WTC11 (cell line): ENCODE results near the gene NCF4. TPM values are rescaled to one million over a fixed set of nuclear protein-coding genes. Genes with fewer than 3 reads are reported as not detected.

Experiments used
- ATAC-seq: fragments of 200-7000 bp; cut with Tn5 transposase; 2 replicates; pipeline ENCODE4 v1.10.0; 2021; ENCODE audit warnings: mild to moderate bottlenecking, moderate library complexity
- CTCF ChIA-PET: fragments of 300-600 bp; sonication (Branson Sonifier 250); formaldehyde crosslinking; loops from one replicate; lab custom pipeline; 2021; ENCODE audit warnings: antibody characterized with exemption; lab: Charles Lee
- POLR2A ChIA-PET: fragments of 350-600 bp; sonication (Branson Sonifier 250); formaldehyde crosslinking; loops from one replicate; lab custom pipeline; 2021; ENCODE audit warnings: antibody characterized with exemption; lab: Charles Lee
- DNase-seq: peaks from one replicate; pipeline ENCODE4 v3.0.0; 2021; ENCODE audit warnings: low spot score
- H3K27ac Mint-ChIP-seq: 2 replicates; pipeline ENCODE4 v1.8.0; 2021; ENCODE audit warnings: mixed read lengths
- H3K27me3 Mint-ChIP-seq: 2 replicates; pipeline ENCODE4 v1.8.0; 2021; ENCODE audit warnings: low read depth, mild to moderate bottlenecking, moderate library complexity, mixed read lengths
- H3K36me3 Mint-ChIP-seq: 2 replicates; pipeline ENCODE4 v1.8.0; 2021; ENCODE audit warnings: mixed read lengths
- H3K4me1 Mint-ChIP-seq: 2 replicates; pipeline ENCODE4 v1.8.0; 2022; ENCODE audit warnings: mixed read lengths
- H3K4me3 Mint-ChIP-seq: 2 replicates; pipeline ENCODE4 v1.8.0; 2021; ENCODE audit warnings: mild to moderate bottlenecking, moderate library complexity, mixed read lengths
- H3K9me3 Mint-ChIP-seq: 2 replicates; pipeline ENCODE4 v1.8.0; 2021; ENCODE audit warnings: mixed read lengths
- GABPB1 ChIP-seq: sonication (generic); formaldehyde crosslinking; IDR thresholded peaks from 2 replicates; pipeline ENCODE4 v1.8.1; 2023; ENCODE audit warnings: mild to moderate bottlenecking, missing genetic modification reagents
- JAZF1 ChIP-seq: fragments of 250-450 bp; sonication (Bioruptor Pico); IDR thresholded peaks from 2 replicates; pipeline ENCODE4 v1.9.0; 2021; ENCODE audit warnings: moderate library complexity, mild to moderate bottlenecking, inconsistent platforms
- MXD4 ChIP-seq: fragments of 250-450 bp; sonication (Bioruptor Pico); IDR thresholded peaks from 2 replicates; pipeline ENCODE4 v1.8.0; 2021; ENCODE audit warnings: mild to moderate bottlenecking, moderate library complexity, borderline replicate concordance
- MYBL2 ChIP-seq: sonication (generic); formaldehyde crosslinking; IDR thresholded peaks from 2 replicates; pipeline ENCODE4 v1.8.1; 2023; ENCODE audit warnings: mild to moderate bottlenecking, moderate library complexity, missing genetic modification reagents
- NFE2L1 ChIP-seq: sonication (generic); formaldehyde crosslinking; IDR thresholded peaks from 2 replicates; pipeline ENCODE4 v1.8.1; 2023; ENCODE audit warnings: missing genetic modification reagents
- OVOL2 ChIP-seq: fragments of 250-450 bp; sonication (Bioruptor Pico); IDR thresholded peaks from 2 replicates; pipeline ENCODE4 v1.9.0; 2021; ENCODE audit warnings: mild to moderate bottlenecking, borderline replicate concordance
- RELA ChIP-seq: sonication (generic); formaldehyde crosslinking; IDR thresholded peaks from 2 replicates; pipeline ENCODE4 v1.8.1; 2022; ENCODE audit warnings: missing genetic modification reagents, mild to moderate bottlenecking, borderline replicate concordance
- SMAD3 ChIP-seq: sonication (generic); formaldehyde crosslinking; IDR thresholded peaks from 2 replicates; pipeline ENCODE4 v1.8.0; 2022; ENCODE audit warnings: missing genetic modification reagents, mild to moderate bottlenecking, borderline replicate concordance
- SMAD4 ChIP-seq: sonication (generic); formaldehyde crosslinking; IDR thresholded peaks from 2 replicates; pipeline ENCODE4 v1.8.0; 2022; ENCODE audit warnings: mild to moderate bottlenecking, missing genetic modification reagents
- SP1 ChIP-seq: sonication (generic); formaldehyde crosslinking; conservative IDR thresholded peaks from 2 replicates; pipeline ENCODE4 v1.8.1; 2022; ENCODE audit warnings: missing genetic modification reagents
- TCF7 ChIP-seq: sonication (generic); formaldehyde crosslinking; IDR thresholded peaks from 2 replicates; pipeline ENCODE4 v1.8.0; 2022; ENCODE audit warnings: mild to moderate bottlenecking, low read depth, missing genetic modification reagents, moderate library complexity
- ZBTB21 ChIP-seq: sonication (generic); formaldehyde crosslinking; IDR thresholded peaks from 2 replicates; pipeline ENCODE4 v1.8.1; 2023; ENCODE audit warnings: mild to moderate bottlenecking, missing genetic modification reagents, borderline replicate concordance
- ZNF396 ChIP-seq: fragments of 250-450 bp; sonication (Bioruptor Pico); IDR thresholded peaks from 2 replicates; pipeline ENCODE4 v1.8.0; 2021; ENCODE audit warnings: mild to moderate bottlenecking, moderate library complexity, borderline replicate concordance
- ZNF416 ChIP-seq: fragments of 250-450 bp; sonication (Bioruptor Pico); IDR thresholded peaks from 2 replicates; pipeline ENCODE4 v1.9.0; 2021; ENCODE audit warnings: mild to moderate bottlenecking, inconsistent platforms
- ZNF671 ChIP-seq: fragments of 250-450 bp; sonication (Bioruptor Pico); IDR thresholded peaks from 2 replicates; pipeline ENCODE4 v1.8.0; 2021; ENCODE audit warnings: mild to moderate bottlenecking
- total RNA-seq: library from RNA; stranded (reverse); gene quantifications from 3 replicates; pipeline ENCODE4 v1.2.3, GENCODE V29; 2021
- TF ChIP-seq, protein P1 (sequence below): fragments of 250-450 bp; sonication (Bioruptor Pico); IDR thresholded peaks from 2 replicates; pipeline ENCODE4 v1.9.0; 2021; ENCODE audit warnings: mild to moderate bottlenecking
- TF ChIP-seq, protein P2 (sequence below): fragments of 250-450 bp; sonication (Bioruptor Pico); IDR thresholded peaks from 2 replicates; pipeline ENCODE4 v1.8.0; 2021; ENCODE audit warnings: mild to moderate bottlenecking
- TF ChIP-seq, protein P3 (sequence below): sonication (generic); formaldehyde crosslinking; IDR thresholded peaks from 2 replicates; pipeline ENCODE4 v1.8.1; 2022; ENCODE audit warnings: low read depth, mild to moderate bottlenecking, moderate library complexity, missing genetic modification reagents, borderline replicate concordance
- TF ChIP-seq, protein P4 (sequence below): sonication (generic); formaldehyde crosslinking; IDR thresholded peaks from 2 replicates; pipeline ENCODE4 v1.8.1; 2022; ENCODE audit warnings: mild to moderate bottlenecking, moderate library complexity, missing genetic modification reagents
- TF ChIP-seq, protein P5 (sequence below): sonication (generic); formaldehyde crosslinking; IDR thresholded peaks from 2 replicates; pipeline ENCODE4 v1.8.1; 2023; ENCODE audit warnings: mild to moderate bottlenecking, missing genetic modification reagents, moderate library complexity
- TF ChIP-seq, protein P6 (sequence below): fragments of 250-450 bp; sonication (Bioruptor Pico); IDR thresholded peaks from 2 replicates; pipeline ENCODE4 v1.9.0; 2021; ENCODE audit warnings: mild to moderate bottlenecking

Gene NCF4
- total RNA-seq, 1 experiment from 2014 or later = not detected

DNA sequence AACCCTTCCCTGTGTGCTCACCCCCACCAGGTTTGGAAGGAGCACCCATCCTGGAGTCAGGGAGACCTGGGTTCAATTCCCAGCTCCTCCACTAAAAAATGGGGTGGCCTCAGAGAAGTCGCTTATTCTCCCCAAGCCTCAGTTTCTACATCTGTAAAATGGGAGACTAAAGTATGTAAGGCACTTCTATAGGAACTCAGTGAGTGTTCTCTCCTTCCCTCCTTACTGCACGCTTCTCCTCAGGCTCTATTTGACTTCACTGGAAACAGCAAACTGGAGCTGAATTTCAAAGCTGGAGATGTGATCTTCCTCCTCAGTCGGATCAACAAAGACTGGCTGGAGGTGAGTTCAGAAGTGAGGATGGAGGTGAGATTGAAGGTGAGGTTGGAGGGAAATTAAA lies 11.3 kb downstream of the NCF4 start (continued):
- TF ChIP-seq ZBTB21 (CRISPR knock-in tag) (no peak), SP1 (no peak), MYBL2 (CRISPR knock-in tag) (no peak), SMAD4 (CRISPR knock-in tag) (no peak)
- TF ChIP-seq, protein P1, sequence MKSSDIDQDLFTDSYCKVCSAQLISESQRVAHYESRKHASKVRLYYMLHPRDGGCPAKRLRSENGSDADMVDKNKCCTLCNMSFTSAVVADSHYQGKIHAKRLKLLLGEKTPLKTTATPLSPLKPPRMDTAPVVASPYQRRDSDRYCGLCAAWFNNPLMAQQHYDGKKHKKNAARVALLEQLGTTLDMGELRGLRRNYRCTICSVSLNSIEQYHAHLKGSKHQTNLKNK = no peak
- TF ChIP-seq, protein P2, sequence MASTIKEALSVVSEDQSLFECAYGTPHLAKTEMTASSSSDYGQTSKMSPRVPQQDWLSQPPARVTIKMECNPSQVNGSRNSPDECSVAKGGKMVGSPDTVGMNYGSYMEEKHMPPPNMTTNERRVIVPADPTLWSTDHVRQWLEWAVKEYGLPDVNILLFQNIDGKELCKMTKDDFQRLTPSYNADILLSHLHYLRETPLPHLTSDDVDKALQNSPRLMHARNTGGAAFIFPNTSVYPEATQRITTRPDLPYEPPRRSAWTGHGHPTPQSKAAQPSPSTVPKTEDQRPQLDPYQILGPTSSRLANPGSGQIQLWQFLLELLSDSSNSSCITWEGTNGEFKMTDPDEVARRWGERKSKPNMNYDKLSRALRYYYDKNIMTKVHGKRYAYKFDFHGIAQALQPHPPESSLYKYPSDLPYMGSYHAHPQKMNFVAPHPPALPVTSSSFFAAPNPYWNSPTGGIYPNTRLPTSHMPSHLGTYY = no peak
- TF ChIP-seq, protein P3, sequence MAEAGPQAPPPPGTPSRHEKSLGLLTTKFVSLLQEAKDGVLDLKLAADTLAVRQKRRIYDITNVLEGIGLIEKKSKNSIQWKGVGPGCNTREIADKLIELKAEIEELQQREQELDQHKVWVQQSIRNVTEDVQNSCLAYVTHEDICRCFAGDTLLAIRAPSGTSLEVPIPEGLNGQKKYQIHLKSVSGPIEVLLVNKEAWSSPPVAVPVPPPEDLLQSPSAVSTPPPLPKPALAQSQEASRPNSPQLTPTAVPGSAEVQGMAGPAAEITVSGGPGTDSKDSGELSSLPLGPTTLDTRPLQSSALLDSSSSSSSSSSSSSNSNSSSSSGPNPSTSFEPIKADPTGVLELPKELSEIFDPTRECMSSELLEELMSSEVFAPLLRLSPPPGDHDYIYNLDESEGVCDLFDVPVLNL (CRISPR knock-in tag) = no peak
- TF ChIP-seq, all 79 proteins: peak for 0

DNA sequence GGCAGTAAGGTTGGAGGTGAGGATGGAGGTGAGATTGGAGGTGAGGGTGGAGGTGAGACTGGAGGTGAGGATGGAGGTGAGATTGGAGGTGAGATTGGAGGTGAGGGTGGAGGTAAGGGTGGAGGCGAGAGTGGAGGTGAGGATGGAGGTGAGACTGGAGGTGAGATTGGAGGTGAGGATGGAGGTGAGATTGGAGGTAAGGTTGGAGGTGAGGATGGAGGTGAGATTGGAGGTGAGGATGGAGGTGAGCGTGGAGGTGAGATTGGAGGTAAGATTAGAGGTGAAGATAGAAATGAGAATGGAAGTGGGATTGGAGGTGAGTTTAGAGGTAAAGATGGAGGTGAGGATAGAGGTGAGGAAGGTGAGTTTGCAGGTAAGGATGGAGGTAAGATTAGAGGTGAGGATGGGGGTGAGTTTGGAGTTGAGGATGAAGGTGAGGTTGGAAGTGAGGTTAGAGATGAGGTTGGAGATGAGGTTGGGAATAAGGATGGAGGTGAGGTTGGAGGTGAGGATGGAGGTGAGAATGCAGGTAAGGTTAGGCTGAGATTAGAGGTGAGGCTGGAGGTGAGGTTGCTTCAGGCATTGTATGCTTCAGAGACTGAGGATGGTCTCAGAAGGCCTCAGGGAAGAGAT lies 12.2 kb downstream of the NCF4 start:
- CTCF ChIA-PET = interaction anchor here (1.0 to 3.7 kb wide), 5 partner anchors 29 to 105 kb away, joined by 3 to 29 read pairs (median 3); no protein-coding TSS in a partner anchor
- Mint-ChIP-seq H3K4me3 (no peak overlapping the region), H3K9me3 (peaks cover 11% of the 10 kb centered on the region), H3K27me3 (peaks cover 8% of the 10 kb centered on the region; the same call in 1 of the 2 replicates), H3K27ac (no peak overlapping the region), H3K4me1 (peaks cover 10% of the 10 kb centered on the region), H3K36me3 (no peaks in the 10 kb centered on the region)
- POLR2A ChIA-PET = no interaction called here
- ATAC-seq (no peak), DNase-seq (no peak)
- TF ChIP-seq RELA (CRISPR knock-in tag) (no peak), OVOL2 (no peak), SMAD3 (CRISPR knock-in tag) (no peak), ZNF416 (CRISPR knock-in tag) (no peak), NFE2L1 (CRISPR knock-in tag) (no peak), TCF7 (CRISPR knock-in tag) (no peak)
- TF ChIP-seq, protein P4, sequence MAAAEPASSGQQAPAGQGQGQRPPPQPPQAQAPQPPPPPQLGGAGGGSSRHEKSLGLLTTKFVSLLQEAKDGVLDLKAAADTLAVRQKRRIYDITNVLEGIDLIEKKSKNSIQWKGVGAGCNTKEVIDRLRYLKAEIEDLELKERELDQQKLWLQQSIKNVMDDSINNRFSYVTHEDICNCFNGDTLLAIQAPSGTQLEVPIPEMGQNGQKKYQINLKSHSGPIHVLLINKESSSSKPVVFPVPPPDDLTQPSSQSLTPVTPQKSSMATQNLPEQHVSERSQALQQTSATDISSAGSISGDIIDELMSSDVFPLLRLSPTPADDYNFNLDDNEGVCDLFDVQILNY (CRISPR knock-in tag) = no peak
- TF ChIP-seq, protein P2 = no peak

DNA sequence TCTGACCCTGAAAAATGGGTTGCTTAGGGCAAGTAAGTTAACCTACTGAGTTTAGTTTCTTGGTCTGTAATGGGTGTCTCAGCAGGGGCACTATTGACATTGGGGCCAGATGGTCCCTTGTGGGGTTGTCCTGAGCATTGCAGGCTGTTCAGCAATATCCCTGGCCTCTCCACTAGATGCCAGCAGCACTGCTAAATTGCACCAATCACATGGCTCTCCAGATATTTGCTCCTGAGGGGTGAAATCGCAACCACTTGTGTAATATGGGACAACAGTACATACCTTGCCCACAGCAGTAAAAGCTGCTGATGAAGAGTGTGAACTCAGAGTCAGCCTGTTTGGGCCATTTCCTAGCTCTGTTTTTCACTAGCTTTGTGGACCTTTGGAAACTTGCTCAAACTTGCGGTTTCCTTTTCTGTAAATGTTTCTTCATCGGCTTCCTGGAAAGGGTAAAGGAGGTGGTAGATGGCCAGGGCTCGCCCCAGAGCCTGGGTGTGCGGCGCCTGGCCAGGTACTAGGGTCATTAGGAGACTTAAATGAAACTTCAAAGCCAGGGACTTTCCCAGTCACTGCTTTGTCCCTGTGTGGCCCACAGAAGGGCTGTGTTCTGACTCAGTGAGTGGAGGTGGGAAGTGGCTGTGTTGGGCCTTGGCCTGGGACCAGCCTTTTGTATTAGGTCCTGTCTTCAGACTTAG lies 13.0 kb downstream of the NCF4 start:
- POLR2A ChIA-PET = no interaction called here
- H3K36me3 Mint-ChIP-seq = no peaks in the 10 kb centered on the region
- H3K27ac Mint-ChIP-seq = no peak overlapping the region
- H3K27me3 Mint-ChIP-seq = peaks cover 8% of the 10 kb centered on the region; the same call in 1 of the 2 replicates
- TF ChIP-seq MXD4 (CRISPR knock-in tag) (no peak), ZNF396 (no peak), GABPB1 (CRISPR knock-in tag) (no peak), ZNF671 (CRISPR knock-in tag) (no peak), JAZF1 (CRISPR knock-in tag) (no peak)
- TF ChIP-seq, protein P5, sequence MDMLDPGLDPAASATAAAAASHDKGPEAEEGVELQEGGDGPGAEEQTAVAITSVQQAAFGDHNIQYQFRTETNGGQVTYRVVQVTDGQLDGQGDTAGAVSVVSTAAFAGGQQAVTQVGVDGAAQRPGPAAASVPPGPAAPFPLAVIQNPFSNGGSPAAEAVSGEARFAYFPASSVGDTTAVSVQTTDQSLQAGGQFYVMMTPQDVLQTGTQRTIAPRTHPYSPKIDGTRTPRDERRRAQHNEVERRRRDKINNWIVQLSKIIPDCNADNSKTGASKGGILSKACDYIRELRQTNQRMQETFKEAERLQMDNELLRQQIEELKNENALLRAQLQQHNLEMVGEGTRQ = 0 out of 2 replicates have a peak, but pooled peaks have one; percentile 16
- TF ChIP-seq, protein P6, sequence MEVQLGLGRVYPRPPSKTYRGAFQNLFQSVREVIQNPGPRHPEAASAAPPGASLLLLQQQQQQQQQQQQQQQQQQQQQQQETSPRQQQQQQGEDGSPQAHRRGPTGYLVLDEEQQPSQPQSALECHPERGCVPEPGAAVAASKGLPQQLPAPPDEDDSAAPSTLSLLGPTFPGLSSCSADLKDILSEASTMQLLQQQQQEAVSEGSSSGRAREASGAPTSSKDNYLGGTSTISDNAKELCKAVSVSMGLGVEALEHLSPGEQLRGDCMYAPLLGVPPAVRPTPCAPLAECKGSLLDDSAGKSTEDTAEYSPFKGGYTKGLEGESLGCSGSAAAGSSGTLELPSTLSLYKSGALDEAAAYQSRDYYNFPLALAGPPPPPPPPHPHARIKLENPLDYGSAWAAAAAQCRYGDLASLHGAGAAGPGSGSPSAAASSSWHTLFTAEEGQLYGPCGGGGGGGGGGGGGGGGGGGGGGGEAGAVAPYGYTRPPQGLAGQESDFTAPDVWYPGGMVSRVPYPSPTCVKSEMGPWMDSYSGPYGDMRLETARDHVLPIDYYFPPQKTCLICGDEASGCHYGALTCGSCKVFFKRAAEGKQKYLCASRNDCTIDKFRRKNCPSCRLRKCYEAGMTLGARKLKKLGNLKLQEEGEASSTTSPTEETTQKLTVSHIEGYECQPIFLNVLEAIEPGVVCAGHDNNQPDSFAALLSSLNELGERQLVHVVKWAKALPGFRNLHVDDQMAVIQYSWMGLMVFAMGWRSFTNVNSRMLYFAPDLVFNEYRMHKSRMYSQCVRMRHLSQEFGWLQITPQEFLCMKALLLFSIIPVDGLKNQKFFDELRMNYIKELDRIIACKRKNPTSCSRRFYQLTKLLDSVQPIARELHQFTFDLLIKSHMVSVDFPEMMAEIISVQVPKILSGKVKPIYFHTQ = no peak
- CTCF ChIA-PET = interaction anchor here (1.0 to 3.7 kb wide), 8 partner anchors 18 to 326 kb away, joined by 3 to 29 read pairs (median 3); no protein-coding TSS in a partner anchor
- peaks cover 11% of the 10 kb centered on the region for H3K9me3 Mint-ChIP-seq
- ATAC-seq (peak; percentile 85), DNase-seq (peak; percentile 25)
- peaks cover 10% of the 10 kb centered on the region for H3K4me1 Mint-ChIP-seq
- H3K4me3 Mint-ChIP-seq = no peak overlapping the region
